ENCODE measurements around the gene CIB4. TPM values are rescaled to one million over a fixed set of nuclear protein-coding genes. Genes with fewer than 3 reads are reported as not detected.
"Not testable (repeated sequence)": the region's sequence is repeated elsewhere in the genome, so short reads cannot be mapped to it uniquely, and the experiment has no call there.

CIB4 gene
- total RNA-seq, 4 donors from 2014 or later: 0.45 to 0.94 TPM; not detected in 2

DNA sequence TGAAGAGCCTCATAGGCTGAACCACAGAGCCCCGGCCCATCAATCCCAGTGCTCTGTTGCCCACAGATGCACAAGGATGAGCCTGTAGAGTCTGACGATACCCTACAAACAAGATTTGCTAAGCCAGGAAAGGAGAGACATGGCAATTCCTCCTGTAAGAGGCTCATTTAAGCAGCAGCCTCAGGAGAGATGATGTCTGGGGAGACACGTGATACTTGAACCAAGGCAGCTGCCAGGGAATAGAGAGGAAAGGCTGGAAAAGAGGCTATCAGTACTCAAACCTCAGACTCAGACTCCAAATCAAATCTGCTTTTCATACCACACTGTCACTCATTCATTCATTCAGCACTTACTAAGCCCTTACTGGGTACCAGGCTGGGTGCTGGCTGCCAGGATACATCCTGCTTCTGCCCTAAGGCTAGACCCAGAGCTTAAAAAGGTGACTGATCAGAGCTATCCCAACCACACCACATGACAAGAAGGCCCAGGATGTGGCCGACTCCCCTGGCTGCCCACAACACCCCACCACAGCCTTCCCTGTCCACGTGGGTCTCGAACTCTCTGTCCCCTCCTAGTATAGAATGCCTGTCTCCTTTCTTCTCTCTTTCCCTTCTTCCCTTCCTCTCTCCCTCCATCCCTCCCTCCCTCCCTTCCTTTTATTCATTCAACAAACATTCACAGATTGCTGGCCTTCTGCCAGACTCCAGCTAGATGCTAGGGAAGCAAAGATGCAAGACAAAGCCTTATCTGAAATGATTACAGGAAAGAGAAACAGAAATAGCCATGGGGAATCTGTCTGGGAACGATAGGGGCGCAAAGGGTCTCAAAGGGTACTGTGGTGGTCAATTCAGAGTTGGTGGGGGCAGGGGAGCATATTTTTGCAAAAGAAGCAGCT, 27.9 kb upstream of the CIB4 start:
- Histone ChIP-seq H3K9me3 (no peaks in the 10 kb centered on the region), H3K36me3 (no peaks in the 10 kb centered on the region), H3K27ac (no peak overlapping the region), H3K4me1 (peaks cover 0 to 5% of the 10 kb centered on the region in 2 donors), H3K27me3 (no peaks in the 10 kb centered on the region), H3K4me3 (replicated peaks in 1 of 3) (no peak overlapping the region)
- WGBS, 2 donors: 79 to 81% methylated on average over 8 of the region's 8 CpGs
- TF ChIP-seq, protein P1, sequence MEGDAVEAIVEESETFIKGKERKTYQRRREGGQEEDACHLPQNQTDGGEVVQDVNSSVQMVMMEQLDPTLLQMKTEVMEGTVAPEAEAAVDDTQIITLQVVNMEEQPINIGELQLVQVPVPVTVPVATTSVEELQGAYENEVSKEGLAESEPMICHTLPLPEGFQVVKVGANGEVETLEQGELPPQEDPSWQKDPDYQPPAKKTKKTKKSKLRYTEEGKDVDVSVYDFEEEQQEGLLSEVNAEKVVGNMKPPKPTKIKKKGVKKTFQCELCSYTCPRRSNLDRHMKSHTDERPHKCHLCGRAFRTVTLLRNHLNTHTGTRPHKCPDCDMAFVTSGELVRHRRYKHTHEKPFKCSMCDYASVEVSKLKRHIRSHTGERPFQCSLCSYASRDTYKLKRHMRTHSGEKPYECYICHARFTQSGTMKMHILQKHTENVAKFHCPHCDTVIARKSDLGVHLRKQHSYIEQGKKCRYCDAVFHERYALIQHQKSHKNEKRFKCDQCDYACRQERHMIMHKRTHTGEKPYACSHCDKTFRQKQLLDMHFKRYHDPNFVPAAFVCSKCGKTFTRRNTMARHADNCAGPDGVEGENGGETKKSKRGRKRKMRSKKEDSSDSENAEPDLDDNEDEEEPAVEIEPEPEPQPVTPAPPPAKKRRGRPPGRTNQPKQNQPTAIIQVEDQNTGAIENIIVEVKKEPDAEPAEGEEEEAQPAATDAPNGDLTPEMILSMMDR (IDR thresholded peaks at IDR 0.05): no peak
- no peak for TF ChIP-seq POLR2A (IDR thresholded peaks at IDR 0.05)
- no peak for DNase-seq
- intact Hi-C loops (cut with DNase I): no loop called here

- no peak for DNase-seq
- Histone ChIP-seq H3K4me3 (replicated peaks in 1 of 3) (no peak overlapping the region), H3K27me3 (no peaks in the 10 kb centered on the region), H3K9me3 (no peaks in the 10 kb centered on the region), H3K27ac (no peak overlapping the region), H3K36me3 (no peaks in the 10 kb centered on the region), H3K4me1 (peaks cover 0 to 5% of the 10 kb centered on the region in 2 donors)
- intact Hi-C loops (cut with DNase I): no loop called here
- WGBS, 2 donors: 79 to 89% methylated on average over 4 of the region's 4 CpGs
- no peak for TF ChIP-seq POLR2A (IDR thresholded peaks at IDR 0.05)
- TF ChIP-seq, protein P1 (IDR thresholded peaks at IDR 0.05): no peak
Observed at GRCh38 chr2:26668041-26668440, 26.9 kb upstream of the CIB4 start.

- 75 to 97% methylated on average over 2 of the region's 2 CpGs for WGBS, 2 donors
Observed at GRCh38 chr2:26666671-26667070, 25.5 kb upstream of the CIB4 start.

GRCh38 chr2:26665296-26665695, 24.1 kb upstream of the CIB4 start:
- DNase-seq; H3K4me1 ChIP-seq; intact Hi-C loops (cut with DNase I); H3K36me3 ChIP-seq; H3K27ac ChIP-seq; H3K4me3 ChIP-seq (replicated peaks in 1 of 3); H3K9me3 ChIP-seq; H3K27me3 ChIP-seq: not testable (repeated sequence)
- 81 to 84% methylated on average over 20 to 21 of the region's 21 CpGs for WGBS, 2 donors

More at GRCh38 chr2:26666671-26667070, 25.5 kb upstream of the CIB4 start:
- H3K9me3 ChIP-seq: no peaks in the 10 kb centered on the region
- no peaks in the 10 kb centered on the region for H3K27me3 ChIP-seq
- H3K4me3 ChIP-seq (replicated peaks in 1 of 3): no peak overlapping the region
- intact Hi-C loops (cut with DNase I): no loop called here
- DNase-seq: no peak
- no peaks in the 10 kb centered on the region for H3K36me3 ChIP-seq
- H3K4me1 ChIP-seq: peaks cover 0 to 5% of the 10 kb centered on the region in 2 donors
- TF ChIP-seq POLR2A (IDR thresholded peaks at IDR 0.05): no peak
- TF ChIP-seq, protein P1 (IDR thresholded peaks at IDR 0.05): no peak
- H3K27ac ChIP-seq: no peak overlapping the region

GRCh38 chr2:26660363-26660962, 19.3 kb upstream of the CIB4 start:
- WGBS, 2 donors: 80 to 88% methylated on average over 1 of the region's 1 CpG
- no peaks in the 10 kb centered on the region for H3K9me3 ChIP-seq

More at GRCh38 chr2:26660363-26660962, 19.3 kb upstream of the CIB4 start:
- intact Hi-C loops (cut with DNase I): no loop called here
- Histone ChIP-seq H3K4me3 (replicated peaks in 1 of 3) (no peak overlapping the region), H3K27ac (no peak overlapping the region), H3K36me3 (no peaks in the 10 kb centered on the region), H3K27me3 (no peaks in the 10 kb centered on the region), H3K4me1 (no peaks in the 10 kb centered on the region)
- TF ChIP-seq POLR2A (IDR thresholded peaks at IDR 0.05): no peak
- TF ChIP-seq, protein P1 (IDR thresholded peaks at IDR 0.05): no peak
- DNase-seq: no peak
